Mucosa of descending colon (tissue), 3 donors: ENCODE measurements around the gene THRAP3. TPM values are rescaled to one million over a fixed set of nuclear protein-coding genes. Genes with fewer than 3 reads are reported as not detected.
"Not testable (repeated sequence)": the region's sequence is repeated elsewhere in the genome, so short reads cannot be mapped to it uniquely, and the experiment has no call there.

Source experiments
- ATAC-seq: fragments of 200-7000 bp; cut with Tn5 transposase; one replicate; pipeline ENCODE4 v1.9.1; 2020; ENCODE audit warnings: mild to moderate bottlenecking, moderate library complexity
- DNase-seq, 3 donors: peaks; one replicate each; pipeline ENCODE4 v3.0.0-alpha.2; 2020
- H3K36me3 ChIP-seq: fragments of 200-600 bp; one replicate; pipeline ENCODE4 v1.8.0; 2021; ENCODE audit warnings: low read depth, mild to moderate bottlenecking
- H3K4me1 ChIP-seq: fragments of 200-600 bp; one replicate; pipeline ENCODE4 v1.8.0; 2021; ENCODE audit warnings: low read depth, mild to moderate bottlenecking
- H3K4me3 ChIP-seq: fragments of 200-600 bp; one replicate; pipeline ENCODE4 v1.8.0; 2021; ENCODE audit warnings: mild to moderate bottlenecking
- H3K9me3 ChIP-seq: fragments of 200-600 bp; one replicate; pipeline ENCODE4 v1.8.0; 2021; ENCODE audit warnings: mild to moderate bottlenecking
- CTCF ChIP-seq: fragments of 200-600 bp; IDR thresholded peaks from one replicate; pipeline ENCODE4 v1.8.0; 2022; ENCODE audit warnings: antibody characterized with exemption, mild to moderate bottlenecking
- intact Hi-C, 2 donors: fragments of 100-400 bp; cut with DNase I in 1 of 2; cut with micrococcal nuclease in 1 of 2; formaldehyde crosslinking; loops; one replicate each; pipeline versions ENCODE4 v1.11.0 to v1.11.1; 2022; cut with DNase I, micrococcal nuclease
- total RNA-seq, 3 donors: library from RNA; stranded (reverse); fragmentation: NEBNext Ultra II Directional in 2 of 3; extraction: Animal tissue kit (Norgen Biotek cat#: 25700) in 2 of 3; gene quantifications; one replicate each; pipeline versions ENCODE4 v1.2.1 to v1.2.4, GENCODE V29; 2021 to 2023
- donor health status: DM: no; HTN: no; CAD: no; lungs with moderate emphysema.
- donor health status: DM: no; HTN: no; CAD: no.
- donor health status: DM: no; HTN: yes; CAD: no.

The THRAP3 gene
- total RNA-seq, 3 donors from 2014 or later, result 83.0 to 103 (median 85.1) TPM

GRCh38 chr1:36187800-36188593 lies 36.2 kb upstream of the THRAP3 start:
- ATAC-seq (peak; percentile 99), DNase-seq (peak; percentile 78 to 90 (median 83))
- Histone ChIP-seq H3K9me3 (no peaks in the 10 kb centered on the region), H3K4me3 (no peak overlapping the region), H3K36me3 (no peaks in the 10 kb centered on the region), H3K4me1 (no peaks in the 10 kb centered on the region)
- peak; percentile 68 for TF ChIP-seq CTCF
- intact Hi-C loops, result loop anchor here in 1 of 2 donors (5.0 kb wide), 1 partner anchor 91 kb away; no protein-coding TSS in a partner anchor

GRCh38 chr1:36196805-36197204 lies 27.4 kb upstream of the THRAP3 start:
- ATAC-seq, DNase-seq, H3K4me1 ChIP-seq, H3K9me3 ChIP-seq, H3K36me3 ChIP-seq, intact Hi-C loops, H3K4me3 ChIP-seq: not testable (repeated sequence)

GRCh38 chr1:36198641-36199040 lies 25.6 kb upstream of the THRAP3 start:
- intact Hi-C loops, result no loop called here
- H3K9me3 ChIP-seq, result no peaks in the 10 kb centered on the region
- DNase-seq, result no peak
- no peak for TF ChIP-seq CTCF
- no peaks in the 10 kb centered on the region for H3K4me1 ChIP-seq
- no peak overlapping the region for H3K4me3 ChIP-seq
- H3K36me3 ChIP-seq, result no peaks in the 10 kb centered on the region
- no peak for ATAC-seq

GRCh38 chr1:36199934-36200741 lies 24.1 kb upstream of the THRAP3 start:
- no peak for TF ChIP-seq CTCF
- intact Hi-C loops, result no loop called here
- Histone ChIP-seq H3K4me3 (no peak overlapping the region), H3K36me3 (no peaks in the 10 kb centered on the region), H3K9me3 (no peaks in the 10 kb centered on the region), H3K4me1 (no peaks in the 10 kb centered on the region)
- ATAC-seq (peak; percentile 88), DNase-seq (peak in 2 of 3 donors; percentile 18 to 50)

DNA sequence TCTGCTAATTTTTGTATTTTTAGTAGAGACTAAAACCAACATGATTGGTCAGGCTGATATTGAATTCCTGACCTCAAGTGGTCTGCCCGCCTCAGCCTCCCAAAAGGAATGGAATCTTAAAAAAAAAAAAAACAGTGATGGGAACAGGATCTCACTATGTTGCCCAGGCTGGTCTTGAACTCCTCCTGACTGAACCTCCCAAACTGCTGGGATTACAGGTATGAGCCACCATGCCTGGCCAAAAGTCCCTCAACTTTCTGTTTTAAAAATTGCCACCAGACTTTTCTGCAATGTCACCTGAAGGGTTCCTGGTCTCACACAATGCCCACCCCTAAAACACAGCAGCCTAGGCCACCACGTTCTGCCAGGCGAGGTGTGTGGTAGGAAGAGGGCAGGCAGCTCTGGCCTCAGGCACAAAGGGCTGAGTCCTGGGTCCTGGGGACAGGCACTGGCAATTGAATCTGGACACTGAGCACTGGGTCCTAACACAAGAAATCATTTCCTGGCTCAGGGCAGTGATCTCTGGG lies 21.2 kb upstream of the THRAP3 start:
- no peak for DNase-seq
- no peak for ATAC-seq
- intact Hi-C loops, result no loop called here
- H3K36me3 ChIP-seq, result no peaks in the 10 kb centered on the region
- H3K4me1 ChIP-seq, result no peaks in the 10 kb centered on the region
- H3K9me3 ChIP-seq, result no peaks in the 10 kb centered on the region
- no peak for TF ChIP-seq CTCF
- H3K4me3 ChIP-seq, result no peak overlapping the region
